Globus pallidus (tissue), 1 donor: ENCODE results near the gene IRF2BP1.
"Not testable (repeated sequence)": the region's sequence is repeated elsewhere in the genome, so short reads cannot be mapped to it uniquely, and the experiment has no call there.

Source experiments
- DNase-seq: peaks from one replicate; pipeline ENCODE4 v3.0.0-alpha.2; 2015; ENCODE audit warnings: low spot score

Gene IRF2BP1

DNA sequence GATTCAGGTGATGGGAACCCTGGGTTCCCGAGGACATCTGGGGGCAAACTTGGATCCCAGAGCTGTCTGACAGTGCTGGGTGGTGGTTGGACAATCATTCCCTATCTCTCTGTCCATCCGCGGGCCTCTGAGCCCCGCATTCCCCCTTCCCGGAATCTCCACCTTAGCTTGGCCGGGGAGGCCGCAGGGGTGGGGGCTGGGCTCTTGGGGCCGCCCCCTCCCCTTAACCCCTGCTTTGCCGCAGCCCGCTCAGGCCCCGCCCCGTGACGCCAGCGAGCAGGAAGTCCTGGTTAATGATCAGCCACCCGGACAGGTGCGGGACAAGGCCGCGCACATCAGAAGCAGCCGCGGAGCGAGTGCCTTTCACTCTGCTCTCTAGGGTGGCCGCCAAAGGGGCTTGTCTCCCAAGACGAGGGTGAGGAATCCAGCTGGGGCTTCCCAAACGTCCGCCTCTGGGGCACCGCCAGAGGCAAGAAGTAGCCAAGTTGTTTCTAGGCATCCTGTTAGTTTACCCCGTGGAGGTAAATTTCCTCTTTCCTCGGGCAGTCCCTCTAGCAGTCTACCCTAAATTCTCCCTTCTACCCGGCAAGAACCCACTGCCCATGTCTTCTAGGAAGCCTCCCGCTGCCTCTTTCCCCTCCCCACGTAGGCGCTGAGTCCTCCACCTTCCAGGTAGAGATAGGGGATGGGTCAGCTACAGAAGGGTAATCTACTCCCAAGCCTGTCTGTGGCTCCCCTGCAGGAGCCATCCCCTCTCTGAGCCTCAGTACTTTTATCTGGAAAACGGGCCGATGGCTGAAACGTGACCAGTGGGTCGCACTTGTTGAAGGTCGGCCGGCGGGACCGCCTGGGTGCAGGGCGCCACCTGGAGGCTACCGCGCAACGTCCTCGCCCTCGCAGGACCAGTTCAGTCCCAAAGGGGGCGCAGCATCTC lies 3.0 kb downstream of the IRF2BP1 start:
- DNase-seq, result peak; percentile 32

DNA sequence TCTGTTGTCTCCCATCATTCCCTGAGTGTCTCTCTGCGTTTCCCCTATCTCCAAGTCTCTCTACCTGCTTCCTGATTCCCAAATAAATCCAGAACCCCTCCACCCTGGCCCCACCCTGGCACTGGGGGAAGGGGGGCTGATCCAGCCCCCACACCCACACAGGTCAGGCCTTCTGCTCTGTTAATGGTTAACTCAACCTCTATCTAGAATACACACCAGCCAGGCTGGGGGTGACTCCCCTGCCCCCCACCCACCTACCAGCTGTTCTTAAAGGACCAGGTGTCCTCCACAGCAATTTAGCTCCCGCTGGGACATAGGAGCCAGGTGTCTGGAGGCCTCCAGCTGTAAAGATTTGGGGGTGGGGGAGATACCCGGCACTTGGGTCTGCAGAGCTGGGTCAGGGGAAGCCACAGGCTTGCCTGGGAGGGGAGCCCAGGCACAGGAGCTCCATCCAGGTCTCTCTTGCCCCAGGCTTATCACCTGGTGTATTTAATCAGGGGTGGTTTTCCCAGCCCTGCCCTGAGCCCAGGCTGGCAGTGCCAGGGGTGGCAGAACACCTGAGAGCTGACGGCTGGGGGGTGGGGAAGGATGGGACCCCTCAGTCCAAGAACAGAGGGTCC lies 3.9 kb downstream of the IRF2BP1 start:
- DNase-seq, result no peak

DNA sequence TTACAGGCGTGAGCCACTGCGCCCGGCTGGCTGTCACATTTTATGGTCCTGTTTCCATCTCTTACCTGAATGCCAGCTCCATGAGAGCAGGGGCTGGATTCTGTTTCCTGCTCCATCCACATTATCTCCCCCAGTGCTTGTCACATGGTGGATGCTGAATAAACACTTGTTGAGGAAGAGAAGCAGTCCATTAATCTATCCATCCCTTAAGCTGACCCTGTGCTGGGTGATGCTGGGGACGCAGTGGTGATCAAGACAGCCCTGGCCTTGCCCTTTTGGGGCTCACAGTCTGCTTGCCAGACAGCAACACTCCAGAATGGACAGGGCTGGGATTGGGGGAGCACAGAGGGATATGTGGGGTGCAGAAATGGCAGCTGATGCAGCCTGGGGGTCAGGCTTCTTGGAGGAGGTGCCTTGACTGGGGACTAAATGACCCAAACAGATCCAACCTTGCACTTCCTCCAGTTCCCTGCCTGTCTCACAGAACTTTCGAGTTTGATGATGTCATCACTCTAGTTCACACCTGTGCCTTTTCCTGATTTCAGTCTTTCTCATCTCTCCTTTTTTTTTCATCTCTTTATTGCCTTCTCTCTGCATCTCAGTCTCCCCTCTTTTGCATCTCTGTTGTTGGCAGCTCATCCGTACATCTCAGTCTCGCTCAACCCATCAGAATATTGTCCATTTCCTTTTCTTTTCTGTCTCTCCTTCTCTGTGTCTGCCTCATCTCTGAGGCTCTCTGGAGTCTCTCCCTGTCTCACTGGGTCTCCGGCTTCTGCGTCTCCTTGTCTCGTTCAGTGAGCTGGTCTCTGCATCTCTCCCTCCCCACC lies 4.6 kb downstream of the IRF2BP1 start:
- DNase-seq, result no peak

GRCh38 chr19:45879971-45880370 lies 6.0 kb downstream of the IRF2BP1 start:
- no peak for DNase-seq

GRCh38 chr19:45879055-45879454 lies 6.9 kb downstream of the IRF2BP1 start:
- no peak for DNase-seq

GRCh38 chr19:45878043-45878794 lies 7.7 kb downstream of the IRF2BP1 start:
- DNase-seq, result no peak

DNA sequence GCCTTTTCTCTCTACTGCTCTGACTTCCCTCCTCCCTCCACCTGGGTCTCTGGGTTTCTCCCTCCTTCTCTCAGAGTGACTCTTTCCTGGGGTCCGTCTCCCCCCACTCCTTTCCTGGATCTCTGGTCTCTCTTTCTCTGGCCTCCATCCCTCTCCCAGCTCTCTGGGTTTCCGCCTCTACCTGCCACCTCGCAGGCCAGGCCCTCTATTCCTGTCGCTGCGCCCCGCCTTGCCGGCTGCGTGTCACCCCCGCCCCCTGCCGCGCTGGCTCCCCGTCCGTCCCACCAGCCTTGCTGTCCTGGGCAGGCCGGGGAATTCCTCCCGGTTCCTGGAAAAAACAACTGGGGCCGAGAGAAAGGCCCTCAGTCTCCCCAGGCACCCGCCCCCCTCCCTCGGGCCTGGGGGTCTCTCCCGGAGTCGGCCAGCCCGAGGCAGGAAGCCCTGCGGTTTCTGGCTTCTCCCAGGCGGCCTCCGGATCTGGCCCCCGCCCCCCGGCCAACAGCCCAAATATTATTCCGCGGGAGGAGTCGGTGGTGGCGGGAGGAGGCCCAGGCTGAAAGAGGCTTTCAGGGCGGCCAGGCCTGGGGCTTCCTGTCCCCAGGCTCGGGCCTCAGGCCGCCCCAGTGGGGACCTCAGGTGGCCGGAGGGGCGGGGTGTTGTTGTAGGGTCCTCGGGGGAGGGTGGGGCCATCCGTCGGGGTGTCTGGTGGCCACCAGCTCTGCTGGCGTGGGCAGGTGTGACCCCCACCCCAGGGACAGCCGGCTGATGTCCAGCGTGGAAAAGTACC lies 9.3 kb downstream of the IRF2BP1 start:
- DNase-seq, result no peak

GRCh38 chr19:45876161-45876410 lies 9.9 kb downstream of the IRF2BP1 start:
- DNase-seq, result no peak

DNA sequence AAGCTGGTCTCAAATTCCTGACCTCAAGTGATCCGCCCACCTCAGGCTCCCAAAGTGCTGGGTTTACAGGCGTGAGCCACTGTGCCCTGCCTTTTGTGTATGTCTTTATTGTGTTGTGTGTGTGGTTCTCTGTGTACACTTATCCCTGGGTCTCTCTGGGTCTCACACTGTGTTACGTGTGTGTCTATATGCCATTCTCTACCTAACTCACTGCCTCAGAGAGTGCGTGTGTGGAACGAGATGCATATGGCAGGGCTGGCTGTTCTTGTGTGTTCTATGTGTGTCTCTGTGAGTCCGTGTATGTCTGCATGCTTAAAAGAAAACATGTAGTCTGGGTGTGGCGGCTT lies 11.3 kb downstream of the IRF2BP1 start:
- no peak for DNase-seq

DNA sequence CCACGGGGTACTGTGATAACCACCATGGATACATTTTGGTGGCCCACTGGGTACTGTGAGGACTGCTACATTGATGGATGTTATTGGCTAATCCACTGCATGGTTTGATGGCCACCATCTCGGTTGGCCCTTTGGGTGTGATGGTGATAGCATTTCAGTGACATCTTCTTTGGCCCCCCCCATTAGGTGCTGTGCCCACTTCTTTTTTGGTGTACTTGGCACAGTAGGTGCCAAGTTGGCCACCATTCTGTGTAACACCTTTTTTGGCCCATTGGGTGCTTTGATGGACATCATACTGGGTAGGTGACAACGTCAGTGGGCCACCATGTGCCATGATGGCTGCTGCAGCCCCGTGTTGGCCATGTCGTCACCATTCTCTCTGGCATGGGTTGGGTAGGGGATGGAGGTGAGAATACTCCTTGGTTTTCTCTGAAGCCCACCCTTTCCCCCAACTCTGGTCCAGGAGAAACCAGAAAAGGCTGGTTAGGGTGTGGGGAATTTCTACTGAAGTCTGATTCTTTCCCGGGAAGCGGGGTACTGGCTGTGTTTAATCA lies 12.6 kb downstream of the IRF2BP1 start:
- no peak for DNase-seq

DNA sequence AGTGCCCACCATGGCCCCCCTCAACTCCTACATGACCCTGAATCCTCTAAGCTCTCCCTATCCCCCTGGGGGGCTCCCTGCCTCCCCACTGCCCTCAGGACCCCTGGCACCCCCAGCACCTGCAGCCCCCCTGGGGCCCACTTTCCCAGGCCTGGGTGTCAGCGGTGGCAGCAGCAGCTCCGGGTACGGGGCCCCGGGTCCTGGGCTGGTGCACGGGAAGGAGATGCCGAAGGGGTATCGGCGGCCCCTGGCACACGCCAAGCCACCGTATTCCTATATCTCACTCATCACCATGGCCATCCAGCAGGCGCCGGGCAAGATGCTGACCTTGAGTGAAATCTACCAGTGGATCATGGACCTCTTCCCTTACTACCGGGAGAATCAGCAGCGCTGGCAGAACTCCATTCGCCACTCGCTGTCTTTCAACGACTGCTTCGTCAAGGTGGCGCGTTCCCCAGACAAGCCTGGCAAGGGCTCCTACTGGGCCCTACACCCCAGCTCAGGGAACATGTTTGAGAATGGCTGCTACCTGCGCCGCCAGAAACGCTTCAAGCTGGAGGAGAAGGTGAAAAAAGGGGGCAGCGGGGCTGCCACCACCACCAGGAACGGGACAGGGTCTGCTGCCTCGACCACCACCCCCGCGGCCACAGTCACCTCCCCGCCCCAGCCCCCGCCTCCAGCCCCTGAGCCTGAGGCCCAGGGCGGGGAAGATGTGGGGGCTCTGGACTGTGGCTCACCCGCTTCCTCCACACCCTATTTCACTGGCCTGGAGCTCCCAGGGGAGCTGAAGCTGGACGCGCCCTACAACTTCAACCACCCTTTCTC lies 13.6 kb downstream of the IRF2BP1 start:
- no peak for DNase-seq

DNA sequence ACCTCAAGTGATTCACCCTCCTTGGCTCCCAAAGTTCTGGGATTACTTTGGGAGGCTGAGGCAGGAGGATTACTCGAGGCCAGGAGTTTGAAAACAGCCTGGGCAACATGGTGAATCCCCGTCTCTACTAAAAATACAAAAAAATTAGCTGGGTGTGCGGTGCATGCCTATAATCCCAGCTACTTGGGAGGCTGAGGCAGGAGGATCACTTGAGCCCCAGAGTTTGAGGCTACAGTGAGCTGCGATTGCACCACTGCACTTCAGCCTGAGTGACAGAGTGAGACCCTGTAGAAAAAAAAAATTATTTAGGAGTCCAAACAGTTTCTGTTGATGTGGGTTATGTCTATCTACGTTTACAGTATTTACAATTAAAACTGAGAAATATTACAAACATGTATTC lies 15.1 kb downstream of the IRF2BP1 start:
- no peak for DNase-seq

DNA sequence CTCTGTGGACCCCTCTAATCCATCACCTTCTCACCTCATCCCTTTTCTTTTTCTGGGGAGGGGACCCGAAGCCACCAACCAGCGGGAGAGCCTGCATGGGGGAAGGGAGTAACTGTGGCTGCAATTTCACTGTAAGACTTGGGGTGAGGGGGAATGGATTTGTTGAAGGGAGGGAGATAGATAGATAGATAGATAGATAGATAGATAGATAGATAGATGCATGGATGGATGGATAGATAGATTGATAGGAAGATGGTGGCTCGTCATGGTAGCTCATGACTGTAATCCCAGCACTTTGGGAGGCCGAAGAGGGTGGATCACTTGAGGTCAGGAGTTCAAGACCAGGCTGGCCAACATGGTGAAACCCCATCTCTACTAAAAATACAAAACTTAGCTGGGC lies 18.7 kb downstream of the IRF2BP1 start:
- not testable (repeated sequence) for DNase-seq

GRCh38 chr19:45866400-45867176 lies 19.4 kb downstream of the IRF2BP1 start:
- DNase-seq, result no peak

GRCh38 chr19:45865269-45865948 lies 20.5 kb downstream of the IRF2BP1 start:
- DNase-seq, result no peak

DNA sequence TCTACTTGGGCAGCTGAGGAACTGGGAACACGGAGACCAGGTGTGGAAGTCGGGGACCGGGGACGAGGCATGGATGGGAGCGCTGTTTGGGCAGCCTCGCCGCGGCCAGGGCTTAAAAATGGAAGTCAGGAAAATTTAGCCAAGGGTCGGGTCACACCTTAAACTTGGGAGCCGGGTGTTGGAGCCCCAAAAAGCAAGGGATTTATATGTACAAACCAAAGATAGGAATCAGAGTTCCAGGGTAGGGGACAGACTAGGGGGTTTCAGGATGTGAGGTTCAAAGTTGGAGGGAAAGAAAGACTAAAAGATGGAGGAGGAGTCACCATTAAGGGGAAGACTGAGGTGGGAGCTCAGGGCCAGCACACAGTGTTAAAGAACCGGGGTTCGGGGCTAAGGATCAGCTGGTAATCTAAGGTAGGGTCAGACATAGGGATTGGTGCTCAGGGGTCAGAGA lies 21.3 kb downstream of the IRF2BP1 start:
- no peak for DNase-seq

GRCh38 chr19:45863840-45864628 lies 21.9 kb downstream of the IRF2BP1 start, which contains the start of gene FOXA3:
Gene FOXA3, plus strand, starts transcription at chr19:45864326. Its CDS starts 131 bp downstream, at chr19:45864457.
- no peak for DNase-seq

GRCh38 chr19:45863335-45863839 lies 22.6 kb downstream of the IRF2BP1 start:
- no peak for DNase-seq
